ENCODE measurements around the gene GALNT18. TPM values are rescaled to one million over a fixed set of nuclear protein-coding genes. Genes with fewer than 3 reads are reported as not detected.

GALNT18 gene
- total and polyA plus RNA-seq, 2 of the 4 experiments (the other 2 are of a cell fraction), result 9.5 to 11.3 TPM

- WGBS, 2 experiments (ENCODE audit: extremely low coverage in 2 of 2, insufficient read length in 1 of 2), result no CpG with 5 or more reads among the region's 1 CpG
These were observed 4.3 kb upstream of the GALNT18 start for GRCh38 chr11:11626128-11626527.

More at GRCh38 chr11:11626128-11626527, 4.3 kb upstream of the GALNT18 start:
- H2AK5ac ChIP-seq (ENCODE audit: low read depth, low read length), result no peak overlapping the region
- no peak overlapping the region for H3K56ac ChIP-seq (ENCODE audit: extremely low read depth, insufficient read depth, low read length)
- H3K27me3 ChIP-seq (ENCODE audit: control insufficient read depth, insufficient read depth, low read length), result peaks cover 21% of the 10 kb centered on the region
- H3K4ac ChIP-seq (ENCODE audit: low read depth, low read length), result no peak overlapping the region
- H3K9me1 ChIP-seq (ENCODE audit: insufficient read depth, low read length), result 0 out of 2 replicates have a peak, but pooled peaks cover 3% of the 10 kb centered on the region
- no peak overlapping the region for H4K91ac ChIP-seq (ENCODE audit: insufficient read depth, low read depth, low read length)
- H4K8ac ChIP-seq (ENCODE audit: low read depth in 2 of 2, low read length in 2 of 2), result no peak overlapping the region
- no peak overlapping the region for H3K23ac ChIP-seq (ENCODE audit: low read depth, low read length)
- H3K18ac ChIP-seq (ENCODE audit: low read depth, low read length), result no peak overlapping the region
- no peaks in the 10 kb centered on the region for H3K79me1 ChIP-seq (ENCODE audit: low read depth in 1 of 2, low read length in 2 of 2)
- H4K20me1 ChIP-seq (ENCODE audit: insufficient read depth, low read length), result no peaks in the 10 kb centered on the region
- dilution Hi-C loops (cut with HindIII; ENCODE audit: low sequenced_read_pairs, unreplicated experiment), result no loop called here
- H3K4me3 ChIP-seq (ENCODE audit: insufficient read depth, low read depth, low read length), result no peak overlapping the region
- ChIA-PET CTCF (no interaction called here), POLR2A (ENCODE audit: unreplicated experiment) (no interaction called here)
- ATAC-seq (ENCODE audit: low read depth) (no peak), DNase-seq (no peak)
- BruUV-seq (replicated peaks), result no TSS peak
- H2BK5ac ChIP-seq (ENCODE audit: low read depth, low read length, poor library complexity, severe bottlenecking), result no peak overlapping the region
- no peak overlapping the region for H3K14ac ChIP-seq (replicated peaks; ENCODE audit: low read depth, low read length)
- no peaks in the 10 kb centered on the region for H3K36me3 ChIP-seq (ENCODE audit: control insufficient read depth, insufficient read depth, low read length)
- H2BK15ac ChIP-seq (ENCODE audit: low read depth, low read length), result no peak overlapping the region
- H3K4me2 ChIP-seq (ENCODE audit: low read depth, low read length), result no peak overlapping the region
- H3K27ac ChIP-seq (ENCODE audit: insufficient read depth, low read length), result no peak overlapping the region
- H3K4me1 ChIP-seq (ENCODE audit: control insufficient read depth, insufficient read depth, low read length), result peaks cover 2% of the 10 kb centered on the region; the same call in 1 of the 2 replicates
- no peak overlapping the region for H2AFZ ChIP-seq (replicated peaks; ENCODE audit: low read length, poor library complexity)
- no peaks in the 10 kb centered on the region for H3K9me3 ChIP-seq (ENCODE audit: control insufficient read depth, insufficient read depth, low read length)
- in situ Hi-C loops (cut with MboI; ENCODE audit: low sequenced_read_pairs), result no loop called here
- TF ChIP-seq RFX5 (IDR thresholded peaks at IDR 0.05; ENCODE audit: low read depth, low read length), result no peak
- TF ChIP-seq MAFK (IDR thresholded peaks at IDR 0.05; ENCODE audit: low read depth, low read length), result no peak
- TF ChIP-seq ELK1 (IDR thresholded peaks at IDR 0.05; ENCODE audit: borderline replicate concordance, low read depth, low read length), result no peak
- no peak for TF ChIP-seq POLR2A (IDR thresholded peaks at IDR 0.05; ENCODE audit: low read depth, low read length)
- no peak for TF ChIP-seq FOS (IDR thresholded peaks at IDR 0.05; ENCODE audit: low read depth, low read length)
- no peak for TF ChIP-seq SMC3 (IDR thresholded peaks at IDR 0.05; ENCODE audit: low read depth, low read length)
- no peak for TF ChIP-seq NFE2L2 (IDR thresholded peaks at IDR 0.05; ENCODE audit: low read depth, low read length)
- no peak for TF ChIP-seq RAD21 (IDR thresholded peaks at IDR 0.05; ENCODE audit: low read length)
- H4K5ac ChIP-seq (ENCODE audit: low read depth, low read length), result no peak overlapping the region
- intact Hi-C loops (cut with micrococcal nuclease), result loop anchor here (10.0 kb wide), 1 partner anchor 221 kb away; no protein-coding TSS in a partner anchor
- H3K9ac ChIP-seq (ENCODE audit: low read depth, low read length), result no peak overlapping the region
- H2AK9ac ChIP-seq (replicated peaks; ENCODE audit: low read depth, low read length, poor library complexity), result no peak overlapping the region
- H2BK20ac ChIP-seq (ENCODE audit: low read depth, low read length), result no peak overlapping the region
- H2BK120ac ChIP-seq (ENCODE audit: low read depth, low read length), result no peak overlapping the region

Data from IMR-90 (cell line).